GM12874 (cell line): ENCODE data around the gene AGRP.

Source experiments
- TF ChIP-seq, protein P1 (sequence below): IDR thresholded peaks from 2 replicates; pipeline ENCODE4 v1.5.1; 2011; ENCODE audit warnings: low read depth, mild to moderate bottlenecking, control low read depth, low read length, moderate library complexity; ENCODE audit not compliant: insufficient read depth

Gene AGRP

DNA sequence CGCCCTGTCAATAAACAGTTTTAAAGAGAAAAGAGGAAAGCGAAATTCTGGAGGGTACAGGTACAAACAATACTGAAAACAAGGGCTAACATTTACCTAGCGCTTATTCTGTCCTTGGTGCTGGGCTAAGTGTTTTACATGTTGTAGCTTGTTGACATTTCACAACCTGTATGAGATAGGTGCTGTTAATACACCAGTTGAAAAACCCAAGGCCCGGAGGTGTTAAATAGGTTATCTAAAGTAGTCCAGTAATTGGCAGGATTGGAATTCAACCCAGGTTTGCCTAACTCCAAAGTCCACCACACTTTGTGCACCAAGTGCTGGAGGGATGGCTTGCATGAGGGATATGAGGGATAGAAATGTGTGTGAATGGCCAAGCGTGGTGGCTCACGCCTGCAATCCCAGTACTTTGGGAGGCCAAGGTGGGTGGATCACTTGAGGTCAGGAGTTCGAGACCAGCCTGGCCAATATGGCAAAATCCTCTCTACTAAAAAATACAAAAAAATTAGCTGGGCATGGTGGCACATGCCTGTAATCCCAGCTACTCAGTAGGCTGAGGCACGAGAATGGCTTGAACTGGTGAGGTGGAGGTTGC lies 5.3 kb downstream of the AGRP start:
- TF ChIP-seq, protein P1, sequence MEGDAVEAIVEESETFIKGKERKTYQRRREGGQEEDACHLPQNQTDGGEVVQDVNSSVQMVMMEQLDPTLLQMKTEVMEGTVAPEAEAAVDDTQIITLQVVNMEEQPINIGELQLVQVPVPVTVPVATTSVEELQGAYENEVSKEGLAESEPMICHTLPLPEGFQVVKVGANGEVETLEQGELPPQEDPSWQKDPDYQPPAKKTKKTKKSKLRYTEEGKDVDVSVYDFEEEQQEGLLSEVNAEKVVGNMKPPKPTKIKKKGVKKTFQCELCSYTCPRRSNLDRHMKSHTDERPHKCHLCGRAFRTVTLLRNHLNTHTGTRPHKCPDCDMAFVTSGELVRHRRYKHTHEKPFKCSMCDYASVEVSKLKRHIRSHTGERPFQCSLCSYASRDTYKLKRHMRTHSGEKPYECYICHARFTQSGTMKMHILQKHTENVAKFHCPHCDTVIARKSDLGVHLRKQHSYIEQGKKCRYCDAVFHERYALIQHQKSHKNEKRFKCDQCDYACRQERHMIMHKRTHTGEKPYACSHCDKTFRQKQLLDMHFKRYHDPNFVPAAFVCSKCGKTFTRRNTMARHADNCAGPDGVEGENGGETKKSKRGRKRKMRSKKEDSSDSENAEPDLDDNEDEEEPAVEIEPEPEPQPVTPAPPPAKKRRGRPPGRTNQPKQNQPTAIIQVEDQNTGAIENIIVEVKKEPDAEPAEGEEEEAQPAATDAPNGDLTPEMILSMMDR: no peak

DNA sequence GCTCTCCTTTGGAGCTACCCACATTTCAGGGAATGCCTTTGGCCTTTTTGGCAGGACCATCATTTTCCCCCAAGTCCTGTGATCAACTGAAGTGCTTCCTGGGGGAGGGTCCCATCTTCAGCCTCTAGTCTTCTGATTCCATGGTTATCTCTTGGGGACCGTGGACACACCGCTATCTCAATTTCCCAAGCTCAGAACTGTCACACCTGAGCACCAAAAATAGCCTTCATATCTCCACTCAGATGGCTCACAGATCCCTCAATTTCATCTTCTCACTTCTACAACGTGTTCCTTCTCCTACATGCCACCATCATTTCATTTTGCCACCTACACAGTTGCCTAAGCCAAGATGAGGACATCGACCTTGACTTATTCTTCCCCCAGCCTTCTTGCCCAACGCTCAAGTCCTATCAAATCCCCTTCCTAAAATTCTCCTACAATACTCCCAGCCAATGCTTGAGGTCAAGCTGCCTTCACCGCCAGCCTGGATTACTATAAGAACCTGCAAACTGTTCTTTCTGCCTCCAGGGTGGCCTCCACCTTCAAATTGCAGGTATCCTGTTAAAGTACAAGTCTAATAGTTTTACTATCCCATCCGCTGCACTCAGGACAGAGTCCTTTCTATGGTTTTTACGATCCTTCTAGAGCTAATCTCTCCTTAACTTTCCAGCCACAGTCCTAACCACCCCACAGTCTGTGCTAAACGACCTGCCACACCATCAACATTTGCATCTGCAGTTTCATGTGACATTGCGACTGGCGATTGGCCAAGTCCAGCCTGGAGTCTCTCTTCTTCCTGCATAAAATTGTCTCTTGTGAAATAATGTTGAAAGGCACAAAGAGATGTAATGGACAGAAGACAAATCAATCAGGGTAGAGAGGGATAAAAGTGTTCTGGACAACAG lies 8.5 kb downstream of the AGRP start:
- TF ChIP-seq, protein P1: no peak

DNA sequence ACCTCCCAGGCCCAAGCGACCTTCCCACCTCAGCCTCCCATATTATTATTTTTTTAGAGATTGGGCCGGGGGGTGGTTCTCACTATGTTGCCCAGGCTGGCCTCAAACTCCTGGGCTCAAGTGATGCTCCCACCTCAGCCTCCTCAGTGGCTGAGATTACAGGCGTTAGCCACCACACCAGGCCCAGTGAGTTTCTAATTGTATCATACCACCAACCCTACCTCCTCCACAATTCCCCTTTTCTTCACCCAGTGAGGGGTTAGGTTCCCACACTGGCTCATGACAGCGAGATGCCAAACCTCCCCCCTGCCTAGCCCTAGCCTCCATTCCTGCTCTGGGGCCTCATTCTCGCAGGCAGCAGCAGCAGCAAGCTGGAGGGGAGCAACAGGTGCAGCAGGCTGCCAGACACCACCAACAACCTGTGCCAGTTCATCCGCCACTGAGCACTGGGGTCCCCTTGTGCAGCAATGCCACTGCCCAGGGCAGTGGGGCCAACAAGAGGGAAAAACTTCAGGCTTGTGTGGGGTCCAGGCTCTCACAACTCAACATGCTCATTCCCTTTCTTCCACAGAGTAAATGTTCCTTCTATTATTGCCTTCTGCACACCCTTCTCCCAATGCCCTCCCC lies 11.5 kb downstream of the AGRP start:
- TF ChIP-seq, protein P1: no peak

DNA sequence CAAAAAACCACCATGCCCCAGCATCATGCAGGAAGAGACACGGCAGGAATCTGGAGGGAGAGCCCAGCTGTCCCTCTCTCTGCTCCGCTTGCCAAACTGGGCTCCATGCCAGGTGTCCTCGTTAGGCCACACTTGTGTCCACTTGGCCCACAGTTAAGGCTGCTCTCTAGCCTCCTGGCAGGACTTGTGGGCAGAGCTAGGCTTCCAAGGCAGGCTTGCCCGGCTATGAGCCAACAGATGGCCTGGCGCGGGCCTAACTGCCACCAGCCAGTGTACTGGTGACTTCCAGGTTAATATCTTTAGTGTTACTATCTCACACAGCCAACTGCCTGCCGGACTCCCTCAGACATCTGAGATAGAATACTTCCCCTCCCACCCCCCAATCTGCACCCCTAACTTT lies 13.0 kb downstream of the AGRP start:
- TF ChIP-seq, protein P1: no peak

DNA sequence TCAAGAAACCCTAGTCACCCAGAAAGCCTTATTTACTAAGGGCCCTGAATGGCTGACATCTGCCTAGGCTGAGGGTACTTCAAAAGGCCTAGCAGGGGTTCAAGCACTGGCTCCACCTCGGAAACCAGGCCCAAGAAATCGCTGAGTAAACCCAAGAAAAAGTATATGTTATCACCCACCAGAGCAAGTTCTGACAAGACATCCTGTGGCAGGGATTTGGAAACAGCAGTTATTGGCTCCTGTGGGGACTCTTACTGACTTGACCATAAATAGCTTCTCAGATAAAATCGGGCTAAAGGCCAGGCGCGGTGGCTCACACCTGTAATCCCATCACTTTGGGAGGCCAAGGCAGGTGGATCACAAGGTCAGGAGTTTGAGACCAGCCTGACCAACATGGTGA lies 14.6 kb downstream of the AGRP start:
- TF ChIP-seq, protein P1: no peak

DNA sequence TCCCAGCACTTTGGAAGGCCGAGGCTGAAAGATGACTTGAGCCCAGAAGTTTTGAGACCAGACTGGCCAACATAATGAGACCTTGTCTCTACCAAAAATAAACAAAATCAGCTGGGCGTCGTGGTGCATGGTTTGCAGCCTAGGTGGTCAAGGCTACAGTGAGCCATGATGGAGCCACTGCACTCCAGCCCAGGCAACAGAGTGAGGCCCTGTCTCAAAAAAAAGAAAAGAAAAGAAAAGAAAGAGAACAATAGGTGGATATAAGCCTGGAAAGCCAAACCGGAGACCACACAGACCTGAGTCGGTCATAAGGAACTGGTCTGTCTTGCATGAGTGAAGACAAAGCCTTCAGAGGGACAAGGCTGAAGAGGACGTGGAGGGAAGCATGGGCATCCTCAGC lies 16.8 kb downstream of the AGRP start:
- TF ChIP-seq, protein P1: no peak

DNA sequence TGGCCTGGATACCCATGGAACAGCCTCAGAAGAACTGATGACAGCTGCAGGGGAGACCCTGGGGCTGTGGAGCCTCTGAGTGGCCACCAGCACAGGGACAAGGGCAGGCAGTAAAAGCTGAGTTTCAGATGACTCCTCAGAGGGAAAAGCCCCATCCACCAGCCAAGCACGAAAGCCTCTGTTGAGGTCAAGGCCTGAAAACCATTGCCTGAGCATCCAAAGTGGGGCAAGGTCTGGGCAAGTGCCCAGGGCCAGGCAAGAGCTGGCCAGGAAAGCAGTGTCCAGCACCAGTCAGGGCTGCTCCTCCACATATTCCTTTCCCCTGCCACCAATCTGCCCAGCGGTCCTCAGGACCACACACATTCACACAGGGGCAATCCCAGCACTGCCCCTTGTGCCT lies 18.8 kb downstream of the AGRP start:
- TF ChIP-seq, protein P1: no peak
